Urinary bladder (tissue), 2 donors: ENCODE data around the gene ATXN1L. TPM values are rescaled to one million over a fixed set of nuclear protein-coding genes. Genes with fewer than 3 reads are reported as not detected.

Experiments used
- polyA plus RNA-seq: library from polyadenylated mRNA; stranded (reverse); fragments of 200-250 nt; gene quantifications from one replicate; pipeline ENCODE4 v1.2.3, GENCODE V29; 2013
- total RNA-seq: library from RNA; depleted of rRNA; stranded (reverse); fragments of >200 nt; gene quantifications from one replicate; pipeline ENCODE4 v1.2.3, GENCODE V29; 2014
- donor health status: healthy.

Gene ATXN1L
- total and polyA plus RNA-seq, 2 donors, result 17.9 to 18.0 TPM

Other genes with a start within 250 kb of the ATXN1L start
- gene MARVELD3, start 219.8 kb upstream of the ATXN1L start, total RNA-seq, result 2.1 TPM
- gene MARVELD3, start 219.8 kb upstream of the ATXN1L start, polyA plus RNA-seq, result 0.57 TPM
- gene PHLPP2, start 121.3 kb upstream of the ATXN1L start, total RNA-seq, result 10.5 TPM
- gene PHLPP2, start 121.3 kb upstream of the ATXN1L start, polyA plus RNA-seq, result 4.2 TPM
- 100 TPM for gene AP1G1, start 37.1 kb upstream of the ATXN1L start, total RNA-seq
- gene AP1G1, start 37.1 kb upstream of the ATXN1L start, polyA plus RNA-seq, result 21.8 TPM
- gene ZNF821, start 38.2 kb downstream of the ATXN1L start, total RNA-seq, result 5.8 TPM
- gene ZNF821, start 38.2 kb downstream of the ATXN1L start, polyA plus RNA-seq, result 4.9 TPM
- 183 TPM for gene IST1, start 49.6 kb downstream of the ATXN1L start, total RNA-seq
- gene IST1, start 49.6 kb downstream of the ATXN1L start, polyA plus RNA-seq, result 137 TPM
- 0.11 TPM for gene PKD1L3, start 154.4 kb downstream of the ATXN1L start, total RNA-seq
- 0.03 TPM for gene PKD1L3, start 154.4 kb downstream of the ATXN1L start, polyA plus RNA-seq
- 3.9 TPM for gene DHODH, start 162.8 kb downstream of the ATXN1L start, total RNA-seq
- 7.1 TPM for gene DHODH, start 162.8 kb downstream of the ATXN1L start, polyA plus RNA-seq
- 0.95 TPM for gene HP, start 208.5 kb downstream of the ATXN1L start, total RNA-seq
- gene HP, start 208.5 kb downstream of the ATXN1L start, polyA plus RNA-seq, result 40.2 TPM
- not detected for gene HPR, start 217.2 kb downstream of the ATXN1L start, total RNA-seq
- gene HPR, start 217.2 kb downstream of the ATXN1L start, polyA plus RNA-seq, result 0.60 TPM
- 16.2 TPM for gene TXNL4B, start 247.6 kb downstream of the ATXN1L start, total RNA-seq
- 7.7 TPM for gene TXNL4B, start 247.6 kb downstream of the ATXN1L start, polyA plus RNA-seq
- gene DHX38, start 247.9 kb downstream of the ATXN1L start, total RNA-seq, result 38.6 TPM
- gene DHX38, start 247.9 kb downstream of the ATXN1L start, polyA plus RNA-seq, result 44.1 TPM